Purkinje cell (primary cell): ENCODE results near the gene SAPCD1. TPM values are rescaled to one million over a fixed set of nuclear protein-coding genes. Genes with fewer than 3 reads are reported as not detected.

Experiments used
- polyA plus RNA-seq: library from polyadenylated mRNA; unstranded; fragments of >200 nt; fragmentation: Nextera tagmentation; gene quantifications from 2 replicates; pipeline ENCODE4 v1.2.1, GENCODE V29; 2014

SAPCD1 gene
- not detected in 2 replicates for polyA plus RNA-seq

GRCh38 chr6:31762356-31762755 is at the start of gene SAPCD1:
Gene SAPCD1, plus strand, starts transcription at chr6:31762656. Its CDS starts 399 bp downstream, at chr6:31763055.

GRCh38 chr6:31715022-31715958 is 47.2 kb upstream of the SAPCD1 start, which contains the start of gene LY6G6D:
Gene LY6G6D, plus strand, starts transcription at chr6:31715348. Its CDS starts 8 bp downstream, at chr6:31715356.

DNA sequence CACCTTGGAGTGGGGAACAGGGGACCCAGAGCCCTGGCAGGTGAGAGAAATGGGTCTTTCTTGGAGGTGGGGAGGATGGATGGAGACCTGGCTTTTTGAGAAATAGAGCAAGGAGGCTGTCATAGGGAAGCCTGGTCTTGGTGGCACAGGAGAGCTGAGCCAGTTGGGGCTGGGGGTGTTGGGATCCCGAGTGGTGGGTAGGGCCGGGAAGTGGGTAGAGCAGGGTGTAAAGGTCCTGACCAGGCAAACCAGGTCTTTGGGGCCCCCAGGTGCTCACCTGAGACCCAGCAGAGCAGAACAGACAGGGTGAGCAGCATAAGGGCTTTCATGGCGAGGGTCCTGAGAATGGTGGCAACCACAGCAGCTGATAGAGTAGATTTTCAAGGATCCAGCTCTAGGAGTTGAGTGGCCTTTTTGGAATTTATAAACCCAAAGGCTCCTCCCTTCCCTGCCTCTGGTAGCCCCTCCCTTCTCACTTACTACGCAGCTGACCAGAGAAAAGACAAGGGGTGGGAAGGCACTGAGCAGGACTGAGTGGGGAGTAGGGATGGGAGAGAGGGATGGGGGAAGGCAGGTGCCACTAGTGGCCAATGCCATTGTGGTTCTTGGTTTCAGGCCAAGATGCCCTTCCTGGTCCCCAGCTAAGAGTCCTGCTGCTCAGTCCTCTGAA is 41.0 kb upstream of the SAPCD1 start, which contains the start of gene LY6G6C:
Gene LY6G6C, minus strand, starts transcription at position 396 of the 670 bp plus-strand sequence. Its CDS starts 67 bp downstream, at position 329.

DNA sequence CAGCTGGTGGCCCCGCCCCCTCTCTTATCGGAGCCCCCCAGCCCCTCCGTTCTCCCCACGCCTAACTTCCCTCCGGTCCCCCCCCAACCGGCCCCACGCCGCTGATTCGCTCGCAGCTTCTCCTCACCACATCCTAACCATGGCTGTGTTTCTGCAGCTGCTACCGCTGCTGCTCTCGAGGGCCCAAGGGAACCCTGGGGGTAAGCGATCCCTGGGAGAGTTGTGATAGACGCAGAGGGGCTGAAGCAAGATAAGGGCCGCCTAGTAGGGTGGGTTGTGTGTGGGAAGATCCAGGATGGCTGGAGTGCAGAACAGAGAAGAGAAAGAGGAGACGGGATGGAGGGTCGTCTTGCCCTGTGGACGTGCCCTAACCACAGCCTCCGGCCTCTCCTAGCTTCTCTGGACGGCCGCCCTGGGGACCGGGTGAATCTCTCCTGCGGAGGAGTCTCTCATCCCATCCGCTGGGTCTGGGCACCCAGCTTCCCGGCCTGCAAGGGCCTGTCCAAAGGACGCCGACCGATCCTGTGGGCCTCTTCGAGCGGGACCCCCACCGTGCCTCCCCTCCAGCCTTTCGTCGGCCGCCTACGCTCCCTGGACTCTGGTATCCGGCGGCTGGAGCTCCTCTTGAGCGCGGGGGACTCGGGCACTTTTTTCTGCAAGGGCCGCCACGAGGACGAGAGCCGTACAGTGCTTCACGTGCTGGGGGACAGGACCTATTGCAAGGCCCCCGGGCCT is 39.0 kb upstream of the SAPCD1 start, which contains the start of gene MPIG6B:
Gene MPIG6B, plus strand, starts transcription at position 129 of the 735 bp plus-strand sequence. Its CDS starts 11 bp downstream, at position 140.

DNA sequence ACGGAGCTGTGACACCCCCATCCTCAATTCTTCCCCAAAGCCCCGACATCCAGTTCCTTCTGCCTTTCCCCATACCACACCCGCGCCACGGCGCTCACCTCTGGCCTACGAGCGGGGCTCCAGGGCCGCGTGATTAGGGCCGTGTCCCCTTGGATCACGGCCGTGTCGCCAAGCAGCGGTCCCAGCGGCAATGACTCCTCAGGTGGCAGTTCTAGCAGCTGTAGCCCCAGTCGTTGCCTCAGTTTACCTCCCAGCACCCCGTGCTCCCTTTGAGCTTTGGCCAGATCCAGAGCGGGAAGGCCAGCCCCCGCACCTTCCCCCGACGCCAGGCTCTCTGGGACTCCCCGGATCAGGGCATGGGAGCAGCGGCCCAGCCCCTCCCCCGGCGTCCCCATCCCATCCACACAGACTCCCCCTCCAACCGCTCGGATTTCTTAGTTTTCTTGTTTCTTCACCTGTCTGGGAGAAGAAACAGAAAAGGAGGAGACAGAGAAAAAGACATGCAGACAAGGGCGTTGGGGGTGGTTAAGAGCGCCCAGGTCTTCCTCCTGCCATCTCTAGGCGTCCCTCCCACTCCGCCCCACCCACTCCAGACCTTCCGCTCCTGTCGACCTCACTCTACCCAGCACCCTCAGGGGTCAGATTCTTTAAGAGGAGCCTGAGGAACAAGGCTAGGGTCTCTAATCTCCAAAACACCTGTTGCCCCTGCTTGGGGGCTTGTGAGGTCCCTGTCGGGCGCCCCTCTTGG is 33.5 kb upstream of the SAPCD1 start, which contains the start of gene DDAH2:
Gene DDAH2, minus strand, starts transcription at position 533 of the 748 bp plus-strand sequence. Its CDS starts 138 bp downstream, at position 395.

DNA sequence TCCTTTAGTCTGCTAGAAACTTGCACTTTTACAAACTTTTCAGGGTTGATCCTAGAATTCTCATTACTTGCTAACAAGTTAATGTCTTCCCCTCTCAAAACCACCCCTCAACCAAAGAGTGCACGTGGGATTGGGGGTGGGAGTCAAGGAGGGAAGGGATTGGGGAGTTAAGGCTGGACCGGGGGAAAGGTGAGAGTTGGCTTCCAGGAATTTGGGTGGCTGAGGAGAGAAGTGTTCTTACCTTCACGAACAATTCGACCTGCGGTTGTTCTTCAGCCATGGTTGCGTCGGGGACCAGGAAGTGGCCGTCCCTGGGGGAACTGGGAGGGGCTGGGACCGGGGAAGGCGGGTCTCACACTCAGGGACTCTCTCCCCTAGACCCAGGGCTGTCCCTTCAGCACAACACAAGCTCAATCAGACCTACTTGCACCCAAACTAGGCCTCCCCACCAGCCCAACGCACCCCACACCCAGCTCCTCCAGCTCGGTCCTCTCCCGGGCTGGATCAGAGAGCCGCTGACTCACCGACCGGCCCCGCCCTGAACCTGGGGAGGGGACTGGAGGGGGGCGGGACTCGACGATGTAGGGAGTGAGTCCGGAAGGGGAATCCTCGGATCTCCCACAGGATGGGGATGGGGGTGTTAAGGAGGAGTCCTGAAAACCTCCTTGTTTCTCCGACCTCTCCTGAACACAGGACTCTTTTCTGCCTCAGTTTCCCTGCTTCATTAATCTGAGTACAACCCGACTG is 26.3 kb upstream of the SAPCD1 start, which contains the start of gene CLIC1:
Gene CLIC1, minus strand, starts transcription at position 510 of the 747 bp plus-strand sequence. Its CDS starts 230 bp downstream, at position 280.

GRCh38 chr6:31739639-31740396 is 22.6 kb upstream of the SAPCD1 start, which contains the start of gene MSH5:
Gene MSH5, plus strand, starts transcription at chr6:31740005. Its CDS starts 462 bp downstream, at chr6:31740467.

DNA sequence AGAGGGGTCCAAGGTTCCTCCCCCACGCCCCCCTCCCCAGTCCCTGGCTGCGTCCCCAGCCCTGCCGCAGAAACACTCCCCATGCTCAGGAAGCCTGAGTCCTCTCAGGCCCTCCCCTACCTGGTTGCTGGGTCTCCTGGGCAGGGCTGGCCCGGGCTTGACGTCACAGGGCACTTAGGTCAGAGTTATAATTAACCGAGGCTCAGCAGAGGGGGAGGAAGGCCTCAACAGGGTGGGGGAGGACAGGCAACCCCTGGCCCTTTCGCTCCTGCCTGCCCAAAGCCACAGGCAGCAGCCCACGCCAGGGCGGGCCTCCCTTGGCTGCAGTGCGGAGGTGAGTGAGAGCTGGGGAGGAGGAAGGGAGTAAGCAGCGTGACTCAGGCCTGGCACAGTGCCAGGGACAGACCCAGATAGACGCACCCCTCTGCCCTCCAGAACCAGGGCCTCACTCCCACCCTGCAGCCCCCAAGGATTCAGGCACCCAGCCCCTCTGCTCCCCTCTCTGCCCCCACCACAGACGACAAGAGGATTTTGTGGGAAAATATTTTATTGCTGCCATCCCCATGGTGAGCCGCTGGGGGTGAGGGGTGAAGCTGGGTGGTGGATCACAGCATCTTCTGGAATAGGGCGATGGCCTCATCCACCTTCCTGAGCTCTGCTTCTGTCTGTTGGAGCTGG is 14.7 kb downstream of the SAPCD1 start, which contains the start of gene VWA7:
Gene VWA7, minus strand, starts transcription at position 340 of the 678 bp plus-strand sequence. CDS start 549 bp downstream, outside the sequence.

DNA sequence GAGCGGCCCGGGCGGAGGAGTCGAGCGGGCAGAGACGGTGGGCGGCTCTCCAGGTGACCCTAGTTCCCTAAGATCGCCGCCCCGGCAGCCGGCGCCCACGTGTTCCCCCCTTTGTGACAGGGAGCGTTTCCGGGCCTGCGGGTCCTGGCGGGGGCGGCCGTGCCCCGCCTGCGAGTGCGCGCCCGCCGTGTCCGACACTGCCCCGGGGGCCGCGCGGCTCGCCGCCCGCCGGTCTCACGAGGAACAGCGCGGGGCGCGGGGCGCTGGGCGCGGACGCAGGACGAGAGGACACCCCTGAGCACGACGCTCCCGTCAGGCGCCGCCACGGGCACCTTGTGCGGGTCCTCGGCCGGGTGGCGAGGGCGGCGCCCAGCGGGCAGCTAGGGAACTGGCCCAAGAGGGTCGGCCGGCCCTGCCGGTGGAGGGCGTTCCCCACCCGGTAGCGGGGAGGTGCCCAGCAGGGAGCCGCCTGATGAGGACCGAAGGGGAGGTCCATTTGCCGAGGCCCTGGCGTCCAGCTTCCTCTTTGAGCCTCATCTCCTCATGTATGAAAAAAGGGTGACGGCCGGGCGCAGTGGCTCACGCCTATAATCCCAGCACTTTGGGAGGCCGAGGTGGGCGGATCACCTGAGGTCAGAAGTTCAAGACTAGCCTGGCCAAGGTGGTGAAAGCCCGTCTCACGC is 33.3 kb downstream of the SAPCD1 start, which contains the start of gene VARS1:
Gene VARS1, minus strand, starts transcription at position 137 of the 683 bp plus-strand sequence. CDS start 535 bp downstream, outside the sequence.

DNA sequence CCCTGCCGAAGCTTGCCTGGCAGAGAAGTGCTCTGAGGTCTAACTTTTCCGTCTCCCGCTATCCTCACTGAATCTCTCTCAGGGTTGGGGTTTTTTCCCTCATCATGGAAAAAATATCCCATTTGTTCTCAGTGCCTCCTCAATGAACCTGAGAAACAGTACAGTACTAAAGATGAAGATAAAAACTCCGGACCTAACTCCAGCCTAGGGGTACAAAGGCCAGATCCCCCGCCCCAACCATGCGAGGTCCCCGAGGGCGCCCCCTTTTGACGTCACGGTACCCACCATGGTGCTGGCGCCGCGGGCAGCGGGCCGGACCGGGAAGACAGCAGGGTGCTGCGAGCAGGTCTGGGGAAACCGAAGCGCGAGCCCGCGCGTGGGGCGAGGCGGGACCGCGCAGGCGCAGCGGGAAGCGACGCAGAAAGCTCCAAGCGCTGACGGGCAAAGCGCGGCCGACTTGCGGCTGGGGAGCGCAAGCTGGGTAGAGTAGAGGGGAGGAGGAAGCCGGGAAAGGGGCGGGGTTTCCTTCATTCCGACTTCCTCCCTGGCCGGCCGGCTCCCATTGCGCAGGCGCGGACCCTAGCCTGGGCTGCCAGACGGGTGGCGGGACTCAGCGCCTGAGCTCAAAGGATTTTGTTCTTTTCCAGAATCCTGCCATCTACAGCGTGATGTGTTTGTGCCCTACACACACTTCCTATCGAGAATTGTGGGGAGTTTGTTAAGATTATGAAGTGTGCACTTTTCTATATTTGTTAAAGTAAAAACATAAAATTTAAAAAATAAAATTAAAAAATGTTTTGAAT is 44.2 kb downstream of the SAPCD1 start, which contains the start of gene LSM2:
Gene LSM2, minus strand, starts transcription at position 497 of the 803 bp plus-strand sequence. Its CDS starts 209 bp downstream, at position 288.

Other genes with a start within 250 kb of the SAPCD1 start
- not detected in 2 replicates for gene MCCD1, start 233.7 kb upstream of the SAPCD1 start, polyA plus RNA-seq
- gene DDX39B, start 220.7 kb upstream of the SAPCD1 start, polyA plus RNA-seq: 76.0 and 88.5 TPM in 2 replicates
- 154 and 211 TPM in 2 replicates for gene ATP6V1G2, start 216.0 kb upstream of the SAPCD1 start, polyA plus RNA-seq
- gene NFKBIL1, start 215.0 kb upstream of the SAPCD1 start, polyA plus RNA-seq: 0.62 and 0.75 TPM in 2 replicates
- not detected in 2 replicates for gene LTA, start 190.4 kb upstream of the SAPCD1 start, polyA plus RNA-seq
- gene TNF, start 187.1 kb upstream of the SAPCD1 start, polyA plus RNA-seq: not detected in 2 replicates
- gene LTB, start 180.2 kb upstream of the SAPCD1 start, polyA plus RNA-seq: not detected in 2 replicates
- gene LST1, start 176.4 kb upstream of the SAPCD1 start, polyA plus RNA-seq: not detected in 2 replicates
- gene NCR3, start 169.7 kb upstream of the SAPCD1 start, polyA plus RNA-seq: not detected in 2 replicates
- 2.7 TPM in 1 of 2 replicates, not detected in the other for gene AIF1, start 147.4 kb upstream of the SAPCD1 start, polyA plus RNA-seq
- 3.7 and 3.8 TPM in 2 replicates for gene PRRC2A, start 141.9 kb upstream of the SAPCD1 start, polyA plus RNA-seq
- 16.0 and 30.8 TPM in 2 replicates for gene BAG6, start 110.0 kb upstream of the SAPCD1 start, polyA plus RNA-seq
- gene APOM, start 106.8 kb upstream of the SAPCD1 start, polyA plus RNA-seq: 1.8 and 2.4 TPM in 2 replicates
- 0.39 and 1.3 TPM in 2 replicates for gene C6orf47, start 101.9 kb upstream of the SAPCD1 start, polyA plus RNA-seq
- 3.1 and 4.2 TPM in 2 replicates for gene GPANK1, start 97.7 kb upstream of the SAPCD1 start, polyA plus RNA-seq
- 299 and 301 TPM in 2 replicates for gene CSNK2B, start 96.6 kb upstream of the SAPCD1 start, polyA plus RNA-seq
- 0.24 and 1.8 TPM in 2 replicates for gene LY6G5B, start 92.7 kb upstream of the SAPCD1 start, polyA plus RNA-seq
- 0.29 and 2.4 TPM in 2 replicates for gene LY6G5C, start 81.6 kb upstream of the SAPCD1 start, polyA plus RNA-seq
- gene ABHD16A, start 59.3 kb upstream of the SAPCD1 start, polyA plus RNA-seq: 67.3 and 71.0 TPM in 2 replicates
- gene LY6G6F, start 55.8 kb upstream of the SAPCD1 start, polyA plus RNA-seq: not detected in 2 replicates
- not detected in 2 replicates for gene LY6G6D, start 47.3 kb upstream of the SAPCD1 start, polyA plus RNA-seq
- gene LY6G6C, start 40.9 kb upstream of the SAPCD1 start, polyA plus RNA-seq: not detected in 2 replicates
- not detected in 2 replicates for gene MPIG6B, start 39.3 kb upstream of the SAPCD1 start, polyA plus RNA-seq
- 2.6 and 7.7 TPM in 2 replicates for gene DDAH2, start 33.4 kb upstream of the SAPCD1 start, polyA plus RNA-seq
- gene CLIC1, start 26.1 kb upstream of the SAPCD1 start, polyA plus RNA-seq: 1.2 and 1.3 TPM in 2 replicates
- gene MSH5, start 22.7 kb upstream of the SAPCD1 start, polyA plus RNA-seq: not detected in 2 replicates
- gene VWA7, start 14.7 kb downstream of the SAPCD1 start, polyA plus RNA-seq: 3.1 TPM in 1 of 2 replicates, not detected in the other
- 5.9 and 6.1 TPM in 2 replicates for gene VARS1, start 33.1 kb downstream of the SAPCD1 start, polyA plus RNA-seq
- 26.3 and 31.0 TPM in 2 replicates for gene LSM2, start 44.3 kb downstream of the SAPCD1 start, polyA plus RNA-seq
- gene HSPA1L, start 52.6 kb downstream of the SAPCD1 start, polyA plus RNA-seq: 0.76 and 1.6 TPM in 2 replicates
- gene HSPA1A, start 52.9 kb downstream of the SAPCD1 start, polyA plus RNA-seq: 3.4 and 5.1 TPM in 2 replicates
- gene HSPA1B, start 65.1 kb downstream of the SAPCD1 start, polyA plus RNA-seq: 0.20 and 1.7 TPM in 2 replicates
- 15.2 and 16.1 TPM in 2 replicates for gene NEU1, start 100.2 kb downstream of the SAPCD1 start, polyA plus RNA-seq
- gene SLC44A4, start 116.3 kb downstream of the SAPCD1 start, polyA plus RNA-seq: not detected in 2 replicates
- gene EHMT2, start 135.0 kb downstream of the SAPCD1 start, polyA plus RNA-seq: 5.9 and 11.4 TPM in 2 replicates
- gene ZBTB12, start 139.4 kb downstream of the SAPCD1 start, polyA plus RNA-seq: not detected in 2 replicates
- 1.2 TPM in 1 of 2 replicates, not detected in the other for gene C2, start 165.1 kb downstream of the SAPCD1 start, polyA plus RNA-seq
- gene CFB, start 183.4 kb downstream of the SAPCD1 start, polyA plus RNA-seq: 0.34 TPM in 1 of 2 replicates, not detected in the other
- 18.1 and 30.7 TPM in 2 replicates for gene NELFE, start 196.3 kb downstream of the SAPCD1 start, polyA plus RNA-seq
- 8.0 and 11.7 TPM in 2 replicates for gene SKIC2, start 196.5 kb downstream of the SAPCD1 start, polyA plus RNA-seq
- gene DXO, start 209.5 kb downstream of the SAPCD1 start, polyA plus RNA-seq: 9.6 and 21.2 TPM in 2 replicates
- not detected in 2 replicates for gene C4A, start 219.4 kb downstream of the SAPCD1 start, polyA plus RNA-seq